HUES6 (cell line): ENCODE data around the gene SEC24D.

Experiments
- H3K27ac ChIP-seq: 2 replicates; pipeline ENCODE4 v1.7.0; 2013; ENCODE audit warnings: low read depth, mild to moderate bottlenecking, low read length, inconsistent platforms
- H3K27me3 ChIP-seq: 2 replicates; pipeline ENCODE4 v1.6.1; 2013; ENCODE audit warnings: low read length; ENCODE audit not compliant: control insufficient read depth, insufficient read depth
- H3K36me3 ChIP-seq: 2 replicates; pipeline ENCODE4 v1.6.1; 2013; ENCODE audit warnings: low read length; ENCODE audit not compliant: control insufficient read depth, insufficient read depth
- H3K4me1 ChIP-seq: 2 replicates; pipeline ENCODE4 v1.6.1; 2013; ENCODE audit warnings: low read length; ENCODE audit not compliant: control insufficient read depth, insufficient read depth
- H3K4me3 ChIP-seq: 2 replicates; pipeline ENCODE4 v1.5.1; 2013; ENCODE audit warnings: low read depth, low read length
- H3K9ac ChIP-seq: one replicate; pipeline ENCODE4 v1.6.1; 2013; ENCODE audit warnings: mild to moderate bottlenecking, low read length
- H3K9me3 ChIP-seq: 2 replicates; pipeline ENCODE4 v1.6.1; 2013; ENCODE audit warnings: low read depth, low read length; ENCODE audit not compliant: control insufficient read depth, insufficient read depth

SEC24D gene

DNA sequence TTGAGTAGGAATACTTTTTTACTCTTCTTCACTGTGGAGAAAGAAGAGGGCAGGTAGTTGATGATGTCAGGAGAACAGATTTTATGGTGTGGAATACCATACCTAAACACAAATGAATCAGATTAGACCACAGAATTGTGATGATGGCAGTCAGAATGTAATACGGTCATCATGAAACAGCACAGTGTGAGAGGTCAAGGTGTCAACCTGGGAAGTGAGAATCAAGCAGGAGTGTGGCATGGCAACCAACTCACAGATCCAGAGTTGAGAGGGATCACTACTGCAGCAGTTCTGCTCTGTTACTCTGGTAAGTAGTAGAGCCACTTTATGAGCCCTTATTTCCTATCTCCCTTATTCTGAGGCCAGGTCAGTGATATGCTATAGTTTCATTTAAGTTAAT is 123.1 kb downstream of the SEC24D start:
- Histone ChIP-seq H3K36me3 (peaks cover 40% of the 10 kb centered on the region), H3K27ac (no peak overlapping the region), H3K4me3 (no peak overlapping the region), H3K9ac (no peak overlapping the region), H3K27me3 (no peaks in the 10 kb centered on the region), H3K9me3 (no peaks in the 10 kb centered on the region), H3K4me1 (no peaks in the 10 kb centered on the region)

- H3K27ac ChIP-seq: no peak overlapping the region
- peaks cover 52% of the 10 kb centered on the region for H3K36me3 ChIP-seq
- H3K4me3 ChIP-seq: no peak overlapping the region
- H3K9me3 ChIP-seq: no peaks in the 10 kb centered on the region
- H3K4me1 ChIP-seq: no peaks in the 10 kb centered on the region
- no peak overlapping the region for H3K9ac ChIP-seq
- H3K27me3 ChIP-seq: no peaks in the 10 kb centered on the region
These were observed 124.9 kb downstream of the SEC24D start for GRCh38 chr4:118711052-118711451.

DNA sequence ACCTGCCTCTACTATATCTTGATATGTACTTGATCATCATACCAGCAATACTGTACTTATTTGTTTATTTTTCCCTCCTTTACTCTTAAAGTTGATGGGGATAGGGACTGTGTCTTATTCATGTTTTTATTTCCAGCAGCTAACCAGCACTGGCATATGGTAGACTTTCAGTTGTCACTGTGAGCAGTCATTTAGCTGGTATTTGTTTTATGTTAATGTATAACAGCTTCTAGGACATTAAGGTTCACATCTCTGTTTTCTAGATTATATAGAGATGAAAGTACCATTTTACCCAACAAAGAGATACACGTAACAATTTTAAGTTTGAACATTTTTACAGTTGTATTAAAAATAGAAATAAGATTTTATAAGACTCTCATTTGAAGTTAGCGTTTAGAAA is 132.8 kb downstream of the SEC24D start:
- Histone ChIP-seq H3K36me3 (peaks cover 81% of the 10 kb centered on the region), H3K27ac (no peak overlapping the region), H3K4me1 (no peaks in the 10 kb centered on the region), H3K9ac (no peak overlapping the region), H3K27me3 (no peaks in the 10 kb centered on the region), H3K9me3 (no peaks in the 10 kb centered on the region), H3K4me3 (no peak overlapping the region)

GRCh38 chr4:118684873-118685811 is 150.8 kb downstream of the SEC24D start, which contains the start of gene METTL14:
Gene METTL14, plus strand, starts transcription at chr4:118685392. Its CDS starts 143 bp downstream, at chr4:118685535.
- Histone ChIP-seq H3K27me3 (no peaks in the 10 kb centered on the region; the same call in 1 of the 2 replicates), H3K4me3 (peak within 1 kb of the TSS; percentile 85), H3K9me3 (no peaks in the 10 kb centered on the region), H3K4me1 (0 out of 2 replicates have a peak, but pooled peaks cover 6% of the 10 kb centered on the region), H3K9ac (peak within 1 kb of the TSS; percentile 77), H3K27ac (peak within 1 kb of the TSS; percentile 37; the same call in 1 of the 2 replicates), H3K36me3 (peaks cover 19% of the 10 kb centered on the region)

DNA sequence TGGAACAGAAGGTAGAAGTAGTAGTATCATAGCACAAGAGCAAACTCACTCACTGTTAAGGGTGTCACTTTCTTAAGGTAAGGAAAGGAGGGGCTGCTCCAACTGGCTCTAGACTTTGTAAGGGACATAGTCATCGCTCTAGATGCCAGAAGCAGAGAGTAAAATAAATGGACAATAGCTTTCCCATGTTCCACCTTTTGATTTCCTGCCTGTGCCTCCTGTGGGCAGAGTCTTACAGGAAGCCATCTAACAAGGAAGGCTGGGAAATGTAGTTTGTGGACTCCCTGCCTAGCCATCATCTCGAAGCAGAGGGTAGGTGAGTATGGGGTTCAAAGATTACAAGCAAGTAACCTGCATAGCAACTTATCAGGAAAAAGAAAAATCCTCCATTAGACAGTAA is 152.4 kb downstream of the SEC24D start:
- Histone ChIP-seq H3K27me3 (no peaks in the 10 kb centered on the region; the same call in 1 of the 2 replicates), H3K36me3 (peaks cover 7% of the 10 kb centered on the region; the same call in 1 of the 2 replicates), H3K4me3 (peak overlapping the region; percentile 35; the same call in 1 of the 2 replicates), H3K9me3 (no peaks in the 10 kb centered on the region), H3K9ac (no peak overlapping the region), H3K27ac (no peak overlapping the region), H3K4me1 (0 out of 2 replicates have a peak, but pooled peaks cover 6% of the 10 kb centered on the region)

- Histone ChIP-seq H3K9ac (no peak overlapping the region), H3K36me3 (peaks cover 4% of the 10 kb centered on the region; the same call in 1 of the 2 replicates), H3K27ac (no peak overlapping the region), H3K27me3 (no peaks in the 10 kb centered on the region; the same call in 1 of the 2 replicates), H3K4me1 (0 out of 2 replicates have a peak, but pooled peaks cover 6% of the 10 kb centered on the region), H3K9me3 (no peaks in the 10 kb centered on the region), H3K4me3 (no peak overlapping the region)
These were observed 153.0 kb downstream of the SEC24D start for GRCh38 chr4:118682928-118683327.

DNA sequence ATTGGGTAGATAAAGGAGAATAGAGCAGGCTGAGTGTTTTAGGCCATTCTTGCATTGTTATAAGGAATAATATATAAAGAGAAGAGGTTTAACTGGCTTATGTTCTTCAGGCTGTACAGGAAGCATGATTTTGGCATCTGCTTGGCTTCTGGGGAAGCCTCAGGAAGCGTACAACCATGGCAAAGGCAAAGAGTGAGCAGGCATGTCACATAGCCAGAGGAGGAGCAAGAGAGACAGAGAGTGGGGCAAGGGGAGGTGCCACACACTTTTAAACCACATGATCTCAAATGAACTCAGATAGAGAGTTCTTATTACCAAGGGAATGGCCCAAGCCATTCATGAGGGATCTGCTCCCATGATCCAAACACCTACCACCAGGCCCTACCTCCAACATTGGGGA is 155.1 kb downstream of the SEC24D start:
- H3K27ac ChIP-seq: no peak overlapping the region
- no peaks in the 10 kb centered on the region for H3K9me3 ChIP-seq
- H3K27me3 ChIP-seq: no peaks in the 10 kb centered on the region; the same call in 1 of the 2 replicates
- H3K4me3 ChIP-seq: no peak overlapping the region
- no peaks in the 10 kb centered on the region for H3K4me1 ChIP-seq
- no peak overlapping the region for H3K9ac ChIP-seq
- no peaks in the 10 kb centered on the region for H3K36me3 ChIP-seq

DNA sequence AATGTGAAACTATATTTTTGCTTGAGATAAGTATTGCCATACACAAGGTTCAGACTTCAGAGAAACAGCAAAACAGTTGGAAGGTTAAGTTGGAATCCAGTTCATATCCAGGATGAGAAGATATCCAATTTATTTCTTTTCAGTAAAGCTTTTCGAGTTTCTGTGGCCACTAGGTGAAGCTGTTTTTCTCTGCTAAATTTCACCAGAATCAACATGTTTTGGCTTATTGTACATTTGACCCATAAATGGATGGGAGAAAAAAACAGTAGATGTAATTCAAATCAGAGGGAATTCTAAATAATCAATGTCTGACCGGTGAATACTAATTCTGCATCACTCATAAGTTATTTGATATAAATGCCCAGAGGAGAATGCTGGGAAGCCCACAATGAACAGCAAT is 159.8 kb downstream of the SEC24D start:
- Histone ChIP-seq H3K4me1 (no peaks in the 10 kb centered on the region), H3K4me3 (no peak overlapping the region), H3K27ac (no peak overlapping the region), H3K27me3 (no peaks in the 10 kb centered on the region; the same call in 1 of the 2 replicates), H3K36me3 (no peaks in the 10 kb centered on the region), H3K9me3 (no peaks in the 10 kb centered on the region), H3K9ac (no peak overlapping the region)
